NCI-H526 (cell line): Measurements from ENCODE around the gene ZNF524.
"Not testable (repeated sequence)": the region's sequence is repeated elsewhere in the genome, so short reads cannot be mapped to it uniquely, and the experiment has no call there.

Experiments
- DNase-seq, 2 experiments: peaks; one replicate each; lab custom pipeline; 2025; lab: John Stamatoyannopoulos, UW

Gene ZNF524

GRCh38 chr19:55581145-55581822 is 18.8 kb upstream of the ZNF524 start:
- DNase-seq, result no peak

- no peak for DNase-seq
Observed at GRCh38 chr19:55581823-55582223, 18.3 kb upstream of the ZNF524 start.

- DNase-seq, result not testable (repeated sequence)
Observed at GRCh38 chr19:55582284-55582683, 17.8 kb upstream of the ZNF524 start.

DNA sequence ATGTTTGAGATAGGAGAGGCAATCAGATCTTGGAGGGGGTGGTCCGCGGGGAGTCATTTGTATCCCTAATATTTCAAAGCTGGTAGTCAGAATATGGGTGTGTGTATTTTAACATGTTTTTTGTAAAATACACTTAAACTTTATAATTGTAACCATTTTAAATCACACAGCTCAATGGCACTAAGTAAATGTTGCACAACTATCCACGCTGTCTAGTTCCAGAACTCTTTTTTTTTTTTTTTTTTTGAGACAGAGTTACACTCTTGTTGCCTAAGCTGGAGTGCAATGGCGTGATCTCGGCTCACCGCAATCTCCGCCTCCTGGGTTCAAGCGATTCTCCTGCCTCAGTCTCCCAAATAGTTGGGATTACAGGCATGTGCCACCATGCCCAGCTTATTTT is 16.2 kb upstream of the ZNF524 start:
- not testable (repeated sequence) for DNase-seq

- DNase-seq, result no peak
Observed at GRCh38 chr19:55584871-55585270, 15.2 kb upstream of the ZNF524 start.

GRCh38 chr19:55585658-55586339 is 14.3 kb upstream of the ZNF524 start:
- DNase-seq, result peak; percentile 52 to 90

GRCh38 chr19:55586976-55587668 is 13.0 kb upstream of the ZNF524 start:
- DNase-seq, result peak; percentile 96 to 99

DNA sequence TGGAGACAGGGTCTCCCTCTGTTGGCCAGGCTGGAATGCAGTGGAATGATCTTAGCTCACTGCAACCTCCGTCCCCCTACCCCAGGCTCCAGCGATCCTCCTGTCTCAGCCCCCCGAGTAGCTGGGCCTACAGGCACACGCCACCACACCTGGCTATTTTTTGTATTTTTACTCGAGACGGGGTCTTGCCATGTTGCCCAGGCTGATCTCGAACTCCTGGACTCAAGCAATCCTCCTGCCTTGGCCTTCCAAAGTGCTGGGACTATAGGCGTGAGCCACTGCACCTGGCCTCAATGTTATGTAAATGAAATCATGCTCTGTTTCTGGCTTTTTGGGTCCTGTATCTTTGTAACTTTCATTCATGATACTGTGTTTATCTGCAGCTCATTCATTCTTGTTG is 11.3 kb upstream of the ZNF524 start:
- no peak for DNase-seq

- no peak for DNase-seq
Observed at GRCh38 chr19:55590109-55590508, 10.0 kb upstream of the ZNF524 start.

DNA sequence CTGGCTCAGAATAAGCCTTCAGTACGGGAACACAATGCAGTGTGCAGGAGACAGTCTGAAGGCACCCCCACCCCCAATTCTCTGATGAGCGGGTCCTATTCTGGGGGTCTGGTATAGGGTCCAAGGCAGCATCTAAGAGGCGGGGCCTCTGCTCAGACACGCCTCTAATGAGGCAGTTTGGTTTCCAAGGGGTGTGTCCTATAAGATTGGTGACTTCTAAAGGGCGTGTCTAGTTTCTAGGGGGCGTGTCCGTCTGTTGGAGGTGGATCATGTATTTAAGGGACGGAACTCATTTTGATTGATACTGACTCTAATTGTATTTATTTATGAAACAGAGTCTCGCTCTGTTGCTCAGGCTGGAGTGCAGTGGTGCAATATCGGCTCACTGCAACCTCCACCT is 9.5 kb upstream of the ZNF524 start:
- peak in 1 of 2 experiments; percentile 52 for DNase-seq

DNA sequence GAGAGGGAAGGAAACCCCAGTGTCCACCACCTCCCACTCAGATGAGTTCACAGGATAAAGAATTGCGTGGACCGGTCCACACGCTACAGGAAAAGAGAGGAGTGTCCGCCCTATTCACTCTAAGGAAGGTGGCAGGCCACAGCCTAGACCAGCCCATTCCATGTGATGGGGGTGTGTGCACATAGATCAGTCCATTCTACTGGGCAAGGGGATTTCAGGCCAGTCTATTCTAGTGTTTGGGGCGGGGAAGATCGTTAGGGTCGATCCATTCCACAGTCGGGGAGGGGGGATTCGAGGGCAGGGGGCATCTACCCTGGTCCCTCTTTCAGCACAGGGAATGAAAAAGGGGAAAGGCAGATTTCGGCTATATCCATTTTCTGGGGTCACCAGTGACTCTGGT is 8.5 kb upstream of the ZNF524 start:
- peak in 1 of 2 experiments; percentile 35 for DNase-seq

DNA sequence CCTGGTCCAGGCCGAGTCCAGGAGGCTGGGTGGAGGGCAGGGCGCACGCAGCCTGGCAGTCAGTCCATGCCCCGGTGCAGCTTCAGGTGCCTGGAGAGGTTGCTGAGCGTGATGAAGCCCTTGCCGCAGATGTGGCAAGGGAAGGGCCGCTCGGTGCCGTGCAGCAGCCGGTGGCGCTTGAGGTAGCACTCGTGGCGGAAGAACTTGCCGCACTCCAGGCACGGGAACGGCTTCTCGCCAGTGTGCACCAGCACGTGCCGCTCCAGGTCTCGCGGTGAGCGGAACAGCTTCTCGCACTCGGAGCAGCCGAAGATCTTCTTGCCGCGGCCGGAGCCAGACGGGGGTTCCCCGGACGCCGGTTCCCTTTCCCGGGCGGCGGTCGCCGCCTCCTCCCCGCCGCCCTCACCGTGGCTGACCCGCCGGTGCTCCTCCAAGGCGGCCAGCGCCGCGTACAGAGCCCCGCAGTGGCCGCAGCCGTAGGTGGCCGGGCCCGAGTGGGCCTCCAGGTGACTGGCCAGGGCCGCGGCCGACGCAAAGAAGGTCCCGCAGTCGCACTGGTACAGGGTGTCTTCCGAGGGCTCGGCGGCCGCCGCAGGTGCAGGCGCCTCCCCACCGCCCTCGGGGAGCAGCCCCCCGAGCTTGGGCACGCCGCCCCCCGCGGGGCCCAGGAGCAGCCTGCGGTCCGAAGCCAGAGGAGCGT is 7.5 kb upstream of the ZNF524 start:
- no peak for DNase-seq

GRCh38 chr19:55593096-55593772 is 6.9 kb upstream of the ZNF524 start:
- no peak for DNase-seq

DNA sequence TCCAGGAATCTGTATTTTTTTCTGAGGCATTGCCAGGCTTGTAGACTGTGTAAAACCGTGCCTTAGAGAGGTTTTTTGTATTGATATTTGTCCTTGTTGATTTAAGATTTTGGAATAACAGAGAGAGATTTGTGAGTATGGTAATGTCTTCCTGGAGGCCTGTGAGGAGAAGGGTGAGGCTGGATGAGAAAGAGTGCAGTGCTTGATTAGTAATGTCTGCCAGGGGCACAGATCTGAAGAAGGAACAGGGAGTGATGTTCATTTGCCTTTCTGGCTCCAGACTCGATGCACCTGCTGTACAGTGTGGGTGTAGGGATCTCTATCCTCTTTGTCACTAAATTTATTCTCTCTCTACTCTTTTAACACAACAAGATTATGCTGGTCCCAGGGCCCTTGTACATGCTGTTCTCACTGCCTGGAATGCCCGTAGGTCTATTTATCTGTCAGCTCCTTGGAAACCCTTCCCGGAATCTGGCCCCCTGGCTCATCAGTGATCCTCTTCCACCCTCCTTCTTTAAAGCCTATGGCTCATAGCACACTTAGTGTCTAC is 5.0 kb upstream of the ZNF524 start:
- no peak for DNase-seq

GRCh38 chr19:55596304-55596703 is 3.8 kb upstream of the ZNF524 start:
- DNase-seq, result no peak

DNA sequence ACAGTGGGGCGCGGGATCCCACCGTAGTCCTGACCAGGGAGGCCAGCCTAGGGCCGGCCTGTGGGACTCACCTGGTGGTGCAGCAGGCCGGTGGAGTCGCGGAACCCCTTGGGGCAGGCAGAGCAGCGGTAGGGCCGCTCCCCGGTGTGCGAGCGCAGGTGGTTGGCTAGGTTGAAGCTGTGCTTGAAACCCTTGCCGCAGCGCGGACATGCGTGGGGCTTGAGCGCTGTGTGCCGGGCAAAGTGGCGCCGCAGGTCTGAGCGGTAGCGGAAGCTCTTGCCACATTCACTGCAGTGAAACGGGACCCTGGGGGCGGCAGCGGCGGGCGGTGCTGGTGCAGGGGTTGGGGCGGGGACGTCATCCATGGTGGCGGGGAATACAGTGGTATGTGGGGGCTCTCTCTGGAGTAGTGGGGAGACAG is 2.6 kb upstream of the ZNF524 start:
- no peak for DNase-seq

DNA sequence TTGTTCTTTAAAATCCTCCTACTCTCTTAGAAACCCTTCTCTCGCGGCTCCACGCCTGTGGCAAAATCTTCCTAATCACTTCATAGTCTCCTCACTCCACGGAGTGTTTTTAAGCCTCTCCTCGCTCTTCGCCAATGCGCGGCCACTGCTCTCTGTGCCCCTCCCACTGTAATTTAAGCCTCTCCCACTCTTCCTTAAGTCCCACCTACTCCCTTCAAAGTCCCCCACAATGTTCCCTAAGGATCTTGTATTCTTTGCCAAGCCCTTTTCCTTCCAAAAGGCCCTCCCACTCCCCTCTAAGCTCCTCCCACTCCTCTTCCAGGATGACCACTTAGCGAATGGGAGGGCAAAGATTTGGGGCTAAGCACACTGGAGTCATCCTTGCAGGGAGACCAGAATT is 2.1 kb upstream of the ZNF524 start:
- no peak for DNase-seq

DNA sequence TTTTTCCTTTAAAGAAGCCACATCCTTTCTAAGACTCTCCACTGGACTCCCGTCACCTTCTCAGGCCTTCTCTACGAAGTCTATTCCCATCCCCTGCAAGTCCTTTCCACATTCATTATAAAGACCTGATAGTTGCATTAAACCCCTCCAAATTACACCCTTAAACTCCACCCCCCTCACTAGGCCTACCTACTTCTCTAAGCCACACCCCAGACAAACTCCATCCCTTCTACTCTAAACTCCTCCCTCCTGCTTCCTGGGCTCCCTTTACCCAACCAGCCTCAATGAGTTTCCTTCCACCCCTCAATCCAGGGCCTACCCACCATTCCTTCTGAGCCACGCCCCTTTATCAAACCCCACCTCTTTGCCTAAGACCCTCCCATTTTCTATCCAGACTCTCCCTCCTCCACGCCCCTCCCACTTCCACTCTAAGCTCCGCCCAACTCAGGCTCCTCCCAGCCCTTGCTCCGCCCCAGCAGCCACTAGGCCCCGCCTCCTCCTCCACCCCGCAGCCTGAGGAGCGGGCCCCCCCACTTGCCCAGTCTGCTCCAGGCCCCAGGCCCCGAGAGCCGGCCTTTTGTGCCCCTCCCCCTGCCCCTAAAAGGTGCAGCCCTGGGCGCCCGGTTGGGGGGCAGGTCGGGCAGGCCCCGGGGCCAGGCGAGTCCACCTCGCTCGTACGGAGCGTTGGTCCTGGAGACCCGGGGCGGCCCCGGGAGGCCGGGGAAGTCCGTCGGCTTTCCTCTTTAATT is 1.2 kb upstream of the ZNF524 start:
- peak; percentile 94 to 97 for DNase-seq

DNA sequence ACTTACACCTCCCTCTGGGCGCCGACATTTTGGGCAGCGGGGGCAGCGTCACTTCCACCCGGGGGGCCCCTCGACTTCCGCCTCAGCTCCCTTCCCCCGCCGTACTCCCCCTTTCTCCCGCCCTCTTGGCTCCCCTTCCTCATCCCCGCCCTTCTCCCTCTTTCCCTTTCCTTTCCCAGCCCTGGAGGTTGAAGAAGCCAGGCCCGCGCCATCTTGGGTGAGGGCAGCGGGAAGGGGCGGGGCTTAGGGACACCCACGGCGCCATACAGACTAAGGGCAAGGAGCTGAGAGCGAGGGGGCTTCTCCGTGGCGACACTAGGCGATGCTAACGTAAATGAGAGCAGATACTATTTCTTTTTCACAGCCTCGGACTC is 633 bp upstream of the ZNF524 start, which contains the start of gene FIZ1:
Gene FIZ1 (minus strand): TSS at position 50 of the 374 bp plus-strand sequence. CDS start 1,652 bp downstream, outside the sequence.
- peak; percentile 99 for DNase-seq

GRCh38 chr19:55600662-55601028 is 557 bp downstream of the ZNF524 start:
- no peak for DNase-seq

DNA sequence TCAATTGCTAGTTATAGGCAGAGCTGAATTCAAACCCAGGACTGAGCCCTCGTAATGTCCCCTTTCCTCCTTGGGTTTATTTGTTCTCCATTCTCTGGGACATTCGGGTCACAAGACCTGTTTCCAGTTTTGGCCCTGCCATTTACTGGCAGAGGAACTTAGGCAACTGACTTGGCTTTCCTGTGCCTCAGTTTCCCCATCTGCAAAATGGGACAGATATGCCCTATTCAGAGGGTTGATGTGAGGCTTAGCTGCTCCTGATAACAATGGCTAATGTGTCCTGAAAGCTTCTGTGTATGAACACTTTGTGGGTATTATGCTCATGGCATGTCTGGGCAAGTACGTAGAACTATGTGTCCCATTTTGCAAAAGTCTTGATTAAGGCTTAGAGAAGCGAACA is 996 bp downstream of the ZNF524 start:
- DNase-seq, result no peak
